IMR-90 (cell line): ENCODE data around the gene TSPAN1. TPM values are rescaled to one million over a fixed set of nuclear protein-coding genes. Genes with fewer than 3 reads are reported as not detected.
A peak's percentile ranks its signal among the peaks of the same experiment; 100 is the strongest.

Source experiments
- ATAC-seq: fragments of 200-7000 bp; cut with Tn5 transposase; 2 replicates; pipeline ENCODE4 v1.9.1; 2020; ENCODE audit warnings: low read depth, mild to moderate bottlenecking, moderate library complexity
- BruUV-seq: library from RNA; stranded (reverse); fragments of 400-500 nt; replicated peaks from 2 replicates; lab custom pipeline; 2021; lab: Mats Ljungman, UMichigan
- CTCF ChIA-PET: fragments of 300-600 bp; formaldehyde crosslinking; extraction: SDS; loops from one replicate; lab custom pipeline; 2021; ENCODE audit warnings: antibody characterized with exemption; lab: Yijun Ruan, JAX
- POLR2A ChIA-PET: fragments of 300-600 bp; sonication (Branson Sonifier 250); formaldehyde crosslinking; loops from one replicate; lab custom pipeline; 2022; ENCODE audit warnings: antibody characterized with exemption; ENCODE audit not compliant: unreplicated experiment; lab: Charles Lee
- DNase-seq: peaks from one replicate; pipeline ENCODE4 v3.0.0; 2013
- H2AFZ ChIP-seq: replicated peaks from 2 replicates; pipeline ENCODE3; 2013; ENCODE audit warnings: low read length, mild to moderate bottlenecking; ENCODE audit not compliant: poor library complexity
- H2AK5ac ChIP-seq: 2 replicates; pipeline ENCODE4 v1.6.1; 2013; ENCODE audit warnings: low read depth, low read length, inconsistent platforms
- H2AK9ac ChIP-seq: replicated peaks from 2 replicates; pipeline ENCODE3; 2013; ENCODE audit warnings: mild to moderate bottlenecking, low read depth, low read length, moderate library complexity; ENCODE audit not compliant: poor library complexity
- H2BK120ac ChIP-seq: 2 replicates; pipeline ENCODE4 v1.6.1; 2013; ENCODE audit warnings: low read depth, low read length, inconsistent platforms
- H2BK15ac ChIP-seq: 3 replicates; pipeline ENCODE4 v1.6.1; 2013; ENCODE audit warnings: low read depth, low read length, inconsistent platforms
- H2BK20ac ChIP-seq: 2 replicates; pipeline ENCODE4 v1.6.1; 2013; ENCODE audit warnings: low read depth, mild to moderate bottlenecking, inconsistent platforms, low read length, moderate library complexity
- H2BK5ac ChIP-seq: 2 replicates; pipeline ENCODE4 v1.6.1; 2013; ENCODE audit warnings: mild to moderate bottlenecking, low read depth, low read length, inconsistent platforms; ENCODE audit not compliant: poor library complexity, severe bottlenecking
- H3K14ac ChIP-seq: replicated peaks from 2 replicates; pipeline ENCODE4 v1.6.1; 2013; ENCODE audit warnings: low read depth, low read length, inconsistent platforms
- H3K18ac ChIP-seq: 2 replicates; pipeline ENCODE4 v1.6.1; 2013; ENCODE audit warnings: low read depth, low read length, control low read depth
- H3K23ac ChIP-seq: 2 replicates; pipeline ENCODE4 v1.6.1; 2013; ENCODE audit warnings: low read depth, low read length, inconsistent platforms
- H3K27ac ChIP-seq: 2 replicates; pipeline ENCODE4 v1.5.1; 2013; ENCODE audit warnings: mild to moderate bottlenecking, control low read depth, low read length; ENCODE audit not compliant: insufficient read depth
- H3K27me3 ChIP-seq: 2 replicates; pipeline ENCODE4 v1.6.1; 2013; ENCODE audit warnings: low read length; ENCODE audit not compliant: control insufficient read depth, insufficient read depth
- H3K36me3 ChIP-seq: 2 replicates; pipeline ENCODE4 v1.6.1; 2013; ENCODE audit warnings: low read length, mixed read lengths; ENCODE audit not compliant: control insufficient read depth, insufficient read depth
- H3K4ac ChIP-seq: 2 replicates; pipeline ENCODE4 v1.6.1; 2013; ENCODE audit warnings: low read depth, low read length, inconsistent platforms
- H3K4me1 ChIP-seq: 2 replicates; pipeline ENCODE4 v1.6.1; 2013; ENCODE audit warnings: low read length, mixed read lengths; ENCODE audit not compliant: control insufficient read depth, insufficient read depth
- H3K4me2 ChIP-seq: 2 replicates; pipeline ENCODE4 v1.6.1; 2013; ENCODE audit warnings: low read depth, mild to moderate bottlenecking, control low read depth, low read length, moderate library complexity
- H3K4me3 ChIP-seq: 2 replicates; pipeline ENCODE4 v1.5.1; 2013; ENCODE audit warnings: low read depth, mild to moderate bottlenecking, control low read depth, low read length, moderate library complexity; ENCODE audit not compliant: insufficient read depth
- H3K56ac ChIP-seq: 2 replicates; pipeline ENCODE4 v1.6.1; 2013; ENCODE audit warnings: low read length, inconsistent platforms; ENCODE audit not compliant: insufficient read depth; ENCODE audit errors: extremely low read depth
- H3K79me1 ChIP-seq, 2 experiments: 2 replicates each; pipeline ENCODE4 v1.6.1; 2013; ENCODE audit warnings: low read length in 2 of 2, inconsistent platforms in 1 of 2, low read depth in 1 of 2
- H3K9ac ChIP-seq: 2 replicates; pipeline ENCODE4 v1.6.1; 2013; ENCODE audit warnings: low read depth, low read length, control low read depth
- H3K9me1 ChIP-seq: 2 replicates; pipeline ENCODE4 v1.6.1; 2013; ENCODE audit warnings: low read length, inconsistent platforms; ENCODE audit not compliant: insufficient read depth
- H3K9me3 ChIP-seq: 2 replicates; pipeline ENCODE4 v1.6.1; 2013; ENCODE audit warnings: low read length; ENCODE audit not compliant: control insufficient read depth, insufficient read depth
- H4K20me1 ChIP-seq: 2 replicates; pipeline ENCODE4 v1.6.1; 2013; ENCODE audit warnings: low read length, inconsistent platforms; ENCODE audit not compliant: insufficient read depth
- H4K5ac ChIP-seq: 2 replicates; pipeline ENCODE4 v1.6.1; 2013; ENCODE audit warnings: mild to moderate bottlenecking, low read depth, low read length, control low read depth
- H4K8ac ChIP-seq, 2 experiments: 2 replicates each; pipeline ENCODE4 v1.6.1; 2013; ENCODE audit warnings: low read depth in 2 of 2, low read length in 2 of 2, control low read depth in 1 of 2, inconsistent platforms in 1 of 2
- H4K91ac ChIP-seq: 2 replicates; pipeline ENCODE4 v1.6.1; 2013; ENCODE audit warnings: low read depth, low read length, inconsistent platforms; ENCODE audit not compliant: insufficient read depth
- CEBPB ChIP-seq: IDR thresholded peaks from 2 replicates; pipeline ENCODE4 v1.6.1; 2012; ENCODE audit warnings: low read depth, low read length, improper control_type of control experiment
- CHD1 ChIP-seq: IDR thresholded peaks from 2 replicates; pipeline ENCODE4 v1.6.1; 2012; ENCODE audit warnings: low read depth, low read length, improper control_type of control experiment
- ELK1 ChIP-seq: fragments of 150-350 bp; IDR thresholded peaks from 2 replicates; pipeline ENCODE4 v1.6.1; 2016; ENCODE audit warnings: low read depth, mild to moderate bottlenecking, low read length, moderate library complexity, borderline replicate concordance
- FOS ChIP-seq: fragments of 150-350 bp; IDR thresholded peaks from 2 replicates; pipeline ENCODE4 v1.6.1; 2016; ENCODE audit warnings: low read depth, low read length
- MAFK ChIP-seq: IDR thresholded peaks from 2 replicates; pipeline ENCODE4 v1.6.1; 2012; ENCODE audit warnings: low read depth, low read length, improper control_type of control experiment
- MXI1 ChIP-seq: IDR thresholded peaks from 2 replicates; pipeline ENCODE4 v1.6.1; 2012; ENCODE audit warnings: low read depth, mild to moderate bottlenecking, low read length, moderate library complexity, borderline replicate concordance
- NFE2L2 ChIP-seq: fragments of 150-350 bp; IDR thresholded peaks from 2 replicates; pipeline ENCODE4 v1.6.1; 2016; ENCODE audit warnings: low read depth, mild to moderate bottlenecking, low read length
- POLR2A ChIP-seq: IDR thresholded peaks from 2 replicates; pipeline ENCODE4 v1.6.1; 2012; ENCODE audit warnings: mild to moderate bottlenecking, low read depth, low read length
- RAD21 ChIP-seq: IDR thresholded peaks from 2 replicates; pipeline ENCODE4 v1.6.1; 2012; ENCODE audit warnings: low read length, improper control_type of control experiment
- RFX5 ChIP-seq: IDR thresholded peaks from 2 replicates; pipeline ENCODE4 v1.8.0; 2012; ENCODE audit warnings: low read depth, mild to moderate bottlenecking, low read length, moderate library complexity
- SMC3 ChIP-seq: fragments of 150-350 bp; IDR thresholded peaks from 2 replicates; pipeline ENCODE4 v1.6.1; 2016; ENCODE audit warnings: low read depth, mild to moderate bottlenecking, antibody characterized with exemption, low read length, moderate library complexity
- USF2 ChIP-seq: fragments of 150-350 bp; IDR thresholded peaks from 2 replicates; pipeline ENCODE4 v1.6.1; 2017; ENCODE audit warnings: mild to moderate bottlenecking, antibody characterized with exemption, low read length, low read depth
- WGBS, 2 experiments: methylation state at CpG; one replicate each; pipeline versions ENCODE4 v1.1.5 to v1.1.7; 2013; ENCODE audit warnings: missing lambda C conversion rate in 2 of 2; ENCODE audit not compliant: insufficient read length in 1 of 2; ENCODE audit errors: extremely low coverage in 2 of 2; 5-methylcytosine and 5-hydroxymethylcytosine counted together
- dilution Hi-C: fragments of 300-500 bp; cut with HindIII; formaldehyde crosslinking; loops from one replicate; pipeline ENCODE4 v1.14.3; 2018; ENCODE audit warnings: low sequenced_read_pairs; ENCODE audit not compliant: unreplicated experiment
- in situ Hi-C: fragments of 300-500 bp; cut with MboI; formaldehyde crosslinking; loops from 3 replicates; pipeline ENCODE4 v1.14.3; 2019; ENCODE audit warnings: low sequenced_read_pairs, inconsistent platforms, mixed read lengths
- intact Hi-C: fragments of 100-400 bp; cut with micrococcal nuclease; formaldehyde crosslinking; loops from 2 replicates; pipeline ENCODE4 v1.10.0; 2022
- polyA plus RNA-seq, 3 experiments: library from polyadenylated mRNA; depleted of rRNA; stranded (reverse); fragments of >200 nt; gene quantifications; 2 replicates each; pipeline ENCODE4 v1.2.3, GENCODE V29; 2012; ENCODE audit warnings: low replicate concordance in 1 of 3
- total RNA-seq: library from RNA; depleted of rRNA; stranded (reverse); fragments of >200 nt; gene quantifications from 2 replicates; pipeline ENCODE4 v1.2.3, GENCODE V29; 2012

Gene TSPAN1
- total and polyA plus RNA-seq, 2 of the 4 experiments (the other 2 are of a cell fraction), result 0.18 to 0.82 TPM

- TF ChIP-seq CEBPB, result no peak
Measured at GRCh38 chr1:46132529-46133180, 42.2 kb upstream of the TSPAN1 start, which contains the start of gene PIK3R3 (continued).

GRCh38 chr1:46133181-46133658 is 41.7 kb upstream of the TSPAN1 start:
- Histone ChIP-seq H3K9me3 (no peaks in the 10 kb centered on the region), H3K56ac (peak overlapping the region; percentile 73), H4K20me1 (peaks cover 3% of the 10 kb centered on the region; the same call in 1 of the 2 replicates), H4K8ac (peak overlapping the region; percentile 56 to 83; a peak in 3 of 4 replicates), H2BK120ac (peak overlapping the region; percentile 63), H3K27me3 (no peaks in the 10 kb centered on the region), H2AK9ac (peak overlapping the region; percentile 88), H3K23ac (peak overlapping the region; percentile 77), H3K79me1 (peaks cover 0 to 14% of the 10 kb centered on the region in 2 experiments; a peak in 2 of 4 replicates), H3K4me1 (peaks cover 5% of the 10 kb centered on the region), H3K36me3 (no peaks in the 10 kb centered on the region), H3K9ac (peak overlapping the region; percentile 40), H3K9me1 (0 out of 2 replicates have a peak, but pooled peaks cover 4% of the 10 kb centered on the region), H3K27ac (peak overlapping the region; percentile 81), H3K14ac (peak overlapping the region; percentile 78), H3K4ac (peak overlapping the region; percentile 93), H2BK15ac (peak overlapping the region; percentile 71; the same call in 1 of the 3 replicates), H2BK5ac (peak overlapping the region; percentile 78), H3K4me2 (peak overlapping the region; percentile 85), H2AK5ac (peak overlapping the region; percentile 20; the same call in 1 of the 2 replicates), H3K18ac (peak overlapping the region; percentile 5; the same call in 1 of the 2 replicates), H4K91ac (peak overlapping the region; percentile 74), H2BK20ac (peak overlapping the region; percentile 56; the same call in 1 of the 2 replicates), H4K5ac (peak overlapping the region; percentile 17), H3K4me3 (peak overlapping the region; percentile 56), H2AFZ (peak overlapping the region; percentile 93)
- ATAC-seq, result peak; percentile 56
- no TSS peak for BruUV-seq
- ChIA-PET CTCF (no interaction called here), POLR2A (no interaction called here)
- in situ Hi-C loops, result no loop called here
- WGBS, 2 experiments, result 0% methylated on average over 4 of the region's 22 CpGs; no CpG with 5 or more reads in 1 of the 2 experiments
- intact Hi-C loops, result no loop called here
- dilution Hi-C loops, result no loop called here
- no peak for DNase-seq
- TF ChIP-seq FOS (no peak), CHD1 (no peak), NFE2L2 (no peak), USF2 (no peak), SMC3 (no peak), MAFK (no peak), POLR2A (no peak), ELK1 (no peak), MXI1 (no peak), CEBPB (no peak), RFX5 (no peak), RAD21 (no peak)
